Pancreas (tissue), 10 donors: Measurements from ENCODE around the gene AKT1. TPM values are rescaled to one million over a fixed set of nuclear protein-coding genes. Genes with fewer than 3 reads are reported as not detected.

Experiments
- ATAC-seq, 4 donors: fragments of 200-7000 bp; cut with Tn5 transposase; one replicate each; pipeline versions ENCODE4 v1.8.0 to v1.9.1; 2020; ENCODE audit warnings: mild to moderate bottlenecking in 4 of 4, moderate library complexity in 4 of 4
- DNase-seq, 6 donors: peaks; one replicate each; pipeline ENCODE4 v3.0.0-alpha.2; 2020
- FAIRE-seq: peaks from 2 replicates; lab custom pipeline; 2012; peaks lifted over from hg19 to GRCh38; lab: Jason Lieb, UNC
- H3K27ac ChIP-seq, 4 donors: fragments of 200-600 bp; sonication (generic); 1 replicate in 3 of 4; 2 replicates in 1 of 4; pipeline versions ENCODE4 v1.5.0 to v1.8.0; 2020
- H3K27me3 ChIP-seq, 4 donors: fragments of 200-600 bp; one replicate each; pipeline ENCODE4 v1.8.0; 2021
- H3K36me3 ChIP-seq, 3 donors: fragments of 200-600 bp; sonication (generic) in 1 of 3; one replicate each; pipeline versions ENCODE4 v1.5.0 to v1.8.0; 2020 to 2021
- H3K4me1 ChIP-seq, 3 donors: fragments of 200-600 bp; one replicate each; pipeline ENCODE4 v1.8.0; 2021
- H3K4me3 ChIP-seq, 4 donors: fragments of 200-600 bp; sonication (generic) in 2 of 4; one replicate each; pipeline versions ENCODE4 v1.5.0 to v1.8.0; 2020 to 2021
- H3K9me3 ChIP-seq, 4 donors: fragments of 200-600 bp; one replicate each; pipeline ENCODE4 v1.8.0; 2021
- CTCF ChIP-seq, 4 donors: fragments of 200-600 bp; sonication (generic) in 3 of 4; IDR thresholded peaks; one replicate each; pipeline versions ENCODE4 v1.5.0 to v1.8.0; 2021; ENCODE audit warnings: antibody characterized with exemption in 4 of 4
- WGBS, 2 donors: extraction: QIAGEN DNeasy Blood & Tissue Kit; methylation state at CpG; one replicate each; pipeline ENCODE4 v1.1.7; 2013; 5-methylcytosine and 5-hydroxymethylcytosine counted together
- intact Hi-C, 3 donors: fragments of 100-400 bp; cut with DNase I; formaldehyde crosslinking; loops; one replicate each; pipeline versions ENCODE4 v1.11.1 to v1.14.2; 2022
- polyA plus RNA-seq, 2 donors: library from polyadenylated mRNA; stranded (reverse); fragments of 200-250 nt; gene quantifications; one replicate each; pipeline ENCODE4 v1.2.3, GENCODE V29; 2013
- total RNA-seq, 6 donors: library from RNA; stranded (reverse); fragmentation: NEBNext Ultra II Directional in 4 of 6; extraction: Animal tissue kit (Norgen Biotek cat#: 25700) in 4 of 6; gene quantifications; one replicate each; pipeline versions ENCODE4 v1.2.1 to v1.2.4, GENCODE V29; 2021 to 2023
- donor health status: healthy with polysubstance abuse.
- donor health status: DM: no; HTN: no; CAD: no; lungs with moderate emphysema.
- donor health status: DM: no; HTN: no; CAD: no.
- donor health status: control.
- donor health status: control.
- donor health status: Bipolar disorder and iron deficiency.
- donor health status: DM: yes; HTN: yes; CAD: no.
- donor health status: DM: no; HTN: no; CAD: no.
- donor health status: DM: no; HTN: no; CAD: no.
- donor health status: DM: yes; HTN: yes; CAD: no.

The AKT1 gene
- total and polyA plus RNA-seq, 8 donors = 70.0 to 106 (median 84.6) TPM

GRCh38 chr14:104826861-104827176 lies 31.3 kb upstream of the AKT1 start:
- intact Hi-C loops = no loop called here
- TF ChIP-seq CTCF (IDR thresholded peaks at IDR 0.05) = no peak
- Histone ChIP-seq H3K4me1 (peaks cover 0 to 10% (median 8%) of the 10 kb centered on the region in 3 donors), H3K9me3 (no peaks in the 10 kb centered on the region), H3K27ac (peak overlapping the region in 2 of 4 donors; percentile 42 to 53), H3K4me3 (peak overlapping the region; percentile 19 to 65 (median 42)), H3K36me3 (no peaks in the 10 kb centered on the region), H3K27me3 (no peaks in the 10 kb centered on the region)
- ATAC-seq (peak in 1 of 4 donors; percentile 3), DNase-seq (no peak), FAIRE-seq (no peak)
- 2 to 5% methylated on average over 27 of the region's 27 CpGs for WGBS, 2 donors

GRCh38 chr14:104826189-104826860 lies 30.8 kb upstream of the AKT1 start:
- Histone ChIP-seq H3K4me1 (peaks cover 0 to 10% (median 8%) of the 10 kb centered on the region in 3 donors), H3K4me3 (peak overlapping the region; percentile 33 to 65 (median 51)), H3K36me3 (no peaks in the 10 kb centered on the region), H3K9me3 (no peaks in the 10 kb centered on the region), H3K27ac (no peak overlapping the region), H3K27me3 (no peaks in the 10 kb centered on the region)
- intact Hi-C loops = no loop called here
- TF ChIP-seq CTCF (IDR thresholded peaks at IDR 0.05) = peak; percentile 86 to 95 (median 90)
- WGBS, 2 donors = 0% methylated on average over 36 to 53 of the region's 54 CpGs
- FAIRE-seq (no peak), ATAC-seq (peak; percentile 90 to 95 (median 94)), DNase-seq (peak; percentile 86 to 100 (median 94))

- no peaks in the 10 kb centered on the region for H3K27me3 ChIP-seq
- H3K4me1 ChIP-seq = peaks cover 0 to 10% (median 8%) of the 10 kb centered on the region in 3 donors
- FAIRE-seq (no peak), ATAC-seq (no peak), DNase-seq (no peak)
- TF ChIP-seq CTCF (IDR thresholded peaks at IDR 0.05) = no peak
- 95 to 100% methylated on average over 2 of the region's 2 CpGs for WGBS, 2 donors
- H3K4me3 ChIP-seq = no peak overlapping the region
- intact Hi-C loops = loop anchor here in 1 of 3 donors (5.0 kb wide), 1 partner anchor 52 kb away; no protein-coding TSS in a partner anchor
- H3K9me3 ChIP-seq = no peaks in the 10 kb centered on the region
- H3K36me3 ChIP-seq = no peaks in the 10 kb centered on the region
- no peak overlapping the region for H3K27ac ChIP-seq
Measured at GRCh38 chr14:104824353-104824997, 28.9 kb upstream of the AKT1 start.

GRCh38 chr14:104822821-104823615 lies 27.5 kb upstream of the AKT1 start:
- no peak for TF ChIP-seq CTCF (IDR thresholded peaks at IDR 0.05)
- FAIRE-seq (no peak), DNase-seq (peak in 4 of 6 donors; percentile 8 to 46 (median 16)), ATAC-seq (no peak)
- Histone ChIP-seq H3K36me3 (no peaks in the 10 kb centered on the region), H3K27ac (no peak overlapping the region), H3K27me3 (no peaks in the 10 kb centered on the region), H3K4me3 (no peak overlapping the region), H3K4me1 (peaks cover 0 to 10% (median 8%) of the 10 kb centered on the region in 3 donors), H3K9me3 (no peaks in the 10 kb centered on the region)
- intact Hi-C loops = loop anchor here in 2 of 3 donors (2.0 to 5.0 kb wide), 2 partner anchors 51 to 54 kb away; no protein-coding TSS in a partner anchor
- 82 to 85% methylated on average over 22 of the region's 22 CpGs for WGBS, 2 donors
